ENCODE measurements around the gene TUBGCP6.

DNA sequence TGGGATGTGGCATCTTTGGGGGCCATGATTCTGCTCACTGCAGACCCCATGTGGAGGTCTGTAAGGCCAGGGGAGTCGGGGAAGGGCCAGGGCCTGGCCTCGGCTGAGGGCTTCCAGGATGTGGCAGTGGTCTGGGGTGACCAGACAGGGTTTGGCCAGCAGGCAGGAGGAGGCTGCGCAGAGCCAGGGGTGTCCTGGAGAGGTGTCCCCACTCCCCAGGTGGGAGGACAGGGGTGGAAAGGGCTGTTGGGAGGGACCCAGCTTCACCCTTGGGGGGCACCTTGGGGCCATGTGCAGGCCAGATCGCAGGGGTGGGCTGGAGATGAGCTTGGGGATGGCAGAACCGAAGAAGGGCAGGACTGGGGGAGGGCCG, 70.9 kb downstream of the TUBGCP6 start:
- no peak for TF ChIP-seq EZH2 (IDR thresholded peaks at IDR 0.05)
- no peak for TF ChIP-seq POLR2AphosphoS5 (IDR thresholded peaks at IDR 0.05; ENCODE audit: borderline replicate concordance, low read depth, low read length)
- no peak for TF ChIP-seq FOXP2 (optimal IDR thresholded peaks at IDR 0.05; ENCODE audit: control extremely low read depth, extremely low read length, insufficient read depth)
